ENCODE results near the gene IVD. TPM values are rescaled to one million over a fixed set of nuclear protein-coding genes. Genes with fewer than 3 reads are reported as not detected.

The IVD gene
- total and polyA plus RNA-seq, 9 of the 15 experiments (the other 6 are each of a cell fraction or from before 2014, with no cell fraction given): 0.15 to 4.5 (median 2.4) TPM

- Histone ChIP-seq H3K27ac (ENCODE audit: extremely low read depth, low read depth, low read length) (no peak overlapping the region), H3K27me3 (ENCODE audit: control insufficient read depth in 2 of 2, insufficient read depth in 2 of 2, low read length in 2 of 2) (no peaks in the 10 kb centered on the region), H3K79me2 (ENCODE audit: control insufficient read depth, insufficient read depth, low read length) (no peaks in the 10 kb centered on the region), H3K9me1 (ENCODE audit: control insufficient read depth, insufficient read depth, low read length) (no peaks in the 10 kb centered on the region), H3K4me3 (no peak overlapping the region), H3K4me2 (ENCODE audit: insufficient read depth, low read length) (no peak overlapping the region), H3K36me3 (ENCODE audit: control insufficient read depth, insufficient read depth, low read length) (no peaks in the 10 kb centered on the region), H2AFZ (ENCODE audit: low read depth, low read length) (peak overlapping the region; percentile 54), H3K9ac (ENCODE audit: insufficient read depth in 1 of 2, low read depth in 2 of 2, low read length in 2 of 2) (no peak overlapping the region), H4K20me1 (replicated peaks; ENCODE audit: control insufficient read depth, insufficient read depth, low read length) (no peaks in the 10 kb centered on the region), H3K4me1 (replicated peaks in 1 of 2; ENCODE audit: control insufficient read depth in 2 of 2, insufficient read depth in 2 of 2, low read length in 2 of 2) (peaks cover 14% of the 10 kb centered on the region in 2 experiments; a peak in 4 of 5 replicates), H3K9me3 (replicated peaks; ENCODE audit: control insufficient read depth, insufficient read depth, low read depth, low read length) (no peaks in the 10 kb centered on the region)
- WGBS (ENCODE audit: insufficient coverage, low coverage, missing lambda C conversion rate): 56% methylated on average over 3 of the region's 3 CpGs
- in situ Hi-C loops (cut with MboI): no loop called here
- TF ChIP-seq PHB (CRISPR knock-in tag; IDR thresholded peaks at IDR 0.05): no peak
- DNase-seq (ENCODE audit: extremely low read depth in 1 of 4, low spot score in 3 of 4): no peak
- intact Hi-C loops (cut with micrococcal nuclease): no loop called here
- ChIA-PET POLR2A (no interaction called here), CTCF (ENCODE audit: low intra/inter-chr PET ratio) (no interaction called here)
- no TSS peak for BruUV-seq (replicated peaks)
- ATAC-seq: no peak
- no peak for FAIRE-seq
Measured at GRCh38 chr15:40377606-40378005, 28.0 kb upstream of the IVD start.

GRCh38 chr15:40379374-40379773 lies 26.2 kb upstream of the IVD start:
- no peak overlapping the region; the same call in 2 of the 3 replicates for H3K27ac ChIP-seq (ENCODE audit: extremely low read depth, low read depth, low read length)
- peaks cover 2% of the 10 kb centered on the region for H3K9me1 ChIP-seq (ENCODE audit: control insufficient read depth, insufficient read depth, low read length)
- no TSS peak for BruUV-seq (replicated peaks)
- H3K36me3 ChIP-seq (ENCODE audit: control insufficient read depth, insufficient read depth, low read length): peaks cover 2% of the 10 kb centered on the region; the same call in 1 of the 3 replicates
- intact Hi-C loops (cut with micrococcal nuclease): no loop called here
- 41% methylated on average over 4 of the region's 4 CpGs for WGBS (ENCODE audit: insufficient coverage, low coverage, missing lambda C conversion rate)
- peak overlapping the region; percentile 56 for H2AFZ ChIP-seq (ENCODE audit: low read depth, low read length)
- FAIRE-seq (peak; percentile 84), ATAC-seq (peak; percentile 61), DNase-seq (ENCODE audit: extremely low read depth in 1 of 4, low spot score in 3 of 4) (peak in 1 of 4 experiments; percentile 73)
- POLR2A ChIA-PET: interaction anchor here (0.6 to 1.7 kb wide), 4 partner anchors 10 to 999 kb away, joined by 3 to 6 read pairs (median 4); no protein-coding TSS in a partner anchor
- peak overlapping the region; percentile 40 for H3K4me2 ChIP-seq (ENCODE audit: insufficient read depth, low read length)
- H3K4me1 ChIP-seq (replicated peaks in 1 of 2; ENCODE audit: control insufficient read depth in 2 of 2, insufficient read depth in 2 of 2, low read length in 2 of 2): peaks cover 19 to 29% of the 10 kb centered on the region in 2 experiments; a peak in 4 of 5 replicates
- no peak overlapping the region for H3K4me3 ChIP-seq
- H4K20me1 ChIP-seq (replicated peaks; ENCODE audit: control insufficient read depth, insufficient read depth, low read length): no peaks in the 10 kb centered on the region
- peaks cover 17% of the 10 kb centered on the region for H3K79me2 ChIP-seq (ENCODE audit: control insufficient read depth, insufficient read depth, low read length)
- no peaks in the 10 kb centered on the region for H3K9me3 ChIP-seq (replicated peaks; ENCODE audit: control insufficient read depth, insufficient read depth, low read depth, low read length)
- in situ Hi-C loops (cut with MboI): no loop called here
- CTCF ChIA-PET (ENCODE audit: low intra/inter-chr PET ratio): no interaction called here
- no peaks in the 10 kb centered on the region for H3K27me3 ChIP-seq (ENCODE audit: control insufficient read depth in 2 of 2, insufficient read depth in 2 of 2, low read length in 2 of 2)
- H3K9ac ChIP-seq (ENCODE audit: insufficient read depth in 1 of 2, low read depth in 2 of 2, low read length in 2 of 2): no peak overlapping the region
- no peak for TF ChIP-seq ZKSCAN3 (CRISPR knock-in tag; IDR thresholded peaks at IDR 0.05)
- TF ChIP-seq ZBTB5 (IDR thresholded peaks at IDR 0.05): no peak
- peak; percentile 67; the same call in 1 of the 2 replicates for TF ChIP-seq NFE2 (IDR thresholded peaks at IDR 0.05; ENCODE audit: low read depth)
- 0 out of 2 replicates have a peak, but pooled peaks have one; percentile 6 for TF ChIP-seq STAT5A (IDR thresholded peaks at IDR 0.05; ENCODE audit: borderline replicate concordance, low read length)
- 0 out of 2 replicates have a peak, but pooled peaks have one; percentile 19 for TF ChIP-seq C11orf30 (IDR thresholded peaks at IDR 0.05; ENCODE audit: low read depth)
- no peak for TF ChIP-seq ETS1 (conservative IDR thresholded peaks at IDR 0.05; ENCODE audit: control insufficient read depth, low read depth, low read length)
- no peak for TF ChIP-seq HNRNPUL1 (IDR thresholded peaks at IDR 0.05; ENCODE audit: low read length)
- TF ChIP-seq DPF2 (IDR thresholded peaks at IDR 0.05): peak; percentile 68
- no peak for TF ChIP-seq ZNF740 (CRISPR knock-in tag; IDR thresholded peaks at IDR 0.05)
- TF ChIP-seq ZNF740 (tag; IDR thresholded peaks at IDR 0.05): no peak
- peak; percentile 79 for TF ChIP-seq ARID1B (IDR thresholded peaks at IDR 0.05)
- peak; percentile 61 for TF ChIP-seq CBFA2T3 (IDR thresholded peaks at IDR 0.05)
